HEK293 (cell line): ENCODE measurements around the gene CCBE1.

Experiments
- CTCF ChIA-PET: fragments of 350-600 bp; formaldehyde crosslinking; extraction: SDS; loops from one replicate; lab custom pipeline; 2021; ENCODE audit warnings: antibody characterized with exemption; lab: Yijun Ruan, JAX
- POLR2A ChIA-PET: fragments of 300-600 bp; formaldehyde crosslinking; extraction: SDS; loops from one replicate; lab custom pipeline; 2020; ENCODE audit warnings: antibody characterized with exemption, inconsistent platforms; lab: Yijun Ruan, JAX
- H3K27ac ChIP-seq: fragments of 200-500 bp; sonication (Bioruptor generic); 2 replicates; pipeline ENCODE4 v1.5.1; 2014; ENCODE audit warnings: low read depth, low read length, control low read depth, inconsistent platforms; ENCODE audit errors: extremely low read depth
- H3K36me3 ChIP-seq, 2 experiments: fragments of 200-500 bp in 1 of 2; sonication (Bioruptor generic) in 1 of 2; 1 replicate in 1 of 2; 2 replicates in 1 of 2; pipeline ENCODE4 v1.5.1; 2014 to 2017; ENCODE audit warnings: inconsistent platforms in 2 of 2, low read length in 2 of 2; ENCODE audit not compliant: control insufficient read depth in 2 of 2, insufficient read depth in 1 of 2
- H3K4me1 ChIP-seq: fragments of 200-500 bp; sonication (Bioruptor generic); 2 replicates; pipeline ENCODE4 v1.5.1; 2014; ENCODE audit warnings: mild to moderate bottlenecking, low read length, inconsistent platforms; ENCODE audit not compliant: control insufficient read depth, insufficient read depth
- H3K4me3 ChIP-seq: 2 replicates; pipeline ENCODE4 v1.5.1; 2011; ENCODE audit warnings: low read depth, mild to moderate bottlenecking, control low read depth, low read length, moderate library complexity
- H3K9me3 ChIP-seq: fragments of 200-500 bp; sonication (Bioruptor generic); 2 replicates; pipeline ENCODE4 v1.5.1; 2014; ENCODE audit warnings: low read depth, low read length, inconsistent platforms; ENCODE audit not compliant: control insufficient read depth, insufficient read depth
- EGR2 ChIP-seq: fragments of 450-650 bp; formaldehyde crosslinking; IDR thresholded peaks from 2 replicates; pipeline ENCODE4 v1.5.1; 2016; ENCODE audit warnings: low read depth, missing biosample characterization, missing genetic modification characterization
- GLI2 ChIP-seq: fragments of 450-650 bp; formaldehyde crosslinking; IDR thresholded peaks from 2 replicates; pipeline ENCODE4; 2017; ENCODE audit warnings: missing biosample characterization, missing genetic modification characterization, low read depth, borderline replicate concordance
- HOXD13 ChIP-seq: sonication (generic); formaldehyde crosslinking; IDR thresholded peaks from 2 replicates; pipeline ENCODE4 v1.8.0; 2022; ENCODE audit warnings: missing genetic modification reagents, borderline replicate concordance
- SCRT1 ChIP-seq: fragments of 450-650 bp; formaldehyde crosslinking; IDR thresholded peaks from 2 replicates; pipeline ENCODE4 v1.5.1; 2016; ENCODE audit warnings: missing biosample characterization, missing genetic modification characterization, borderline replicate concordance
- SCRT2 ChIP-seq: fragments of 450-650 bp; formaldehyde crosslinking; IDR thresholded peaks from 2 replicates; pipeline ENCODE4 v1.5.1; 2016; ENCODE audit warnings: missing biosample characterization, missing genetic modification characterization
- ZBTB20 ChIP-seq: fragments of 450-650 bp; formaldehyde crosslinking; IDR thresholded peaks from 2 replicates; pipeline ENCODE4 v1.5.1; 2016; ENCODE audit warnings: missing biosample characterization, missing genetic modification characterization
- ZBTB21 ChIP-seq: fragments of 450-650 bp; formaldehyde crosslinking; IDR thresholded peaks from 2 replicates; pipeline ENCODE4 v1.5.1; 2017; ENCODE audit warnings: missing biosample characterization, missing genetic modification characterization
- ZFHX2 ChIP-seq: fragments of 450-650 bp; formaldehyde crosslinking; conservative IDR thresholded peaks from 2 replicates; pipeline ENCODE4 v1.5.1; 2016; ENCODE audit warnings: missing biosample characterization, missing genetic modification characterization
- ZFP3 ChIP-seq: fragments of 450-650 bp; formaldehyde crosslinking; IDR thresholded peaks from 2 replicates; pipeline ENCODE4 v1.5.1; 2016; ENCODE audit warnings: low read depth, missing biosample characterization, missing genetic modification characterization
- ZNF112 ChIP-seq: fragments of 450-650 bp; formaldehyde crosslinking; IDR thresholded peaks from 2 replicates; pipeline ENCODE4 v1.5.0; 2017; ENCODE audit warnings: missing biosample characterization, missing genetic modification characterization
- ZNF133 ChIP-seq: fragments of 450-650 bp; formaldehyde crosslinking; IDR thresholded peaks from 2 replicates; pipeline ENCODE4 v1.5.1; 2016; ENCODE audit warnings: missing biosample characterization, missing genetic modification characterization
- ZNF335 ChIP-seq: fragments of 450-650 bp; formaldehyde crosslinking; conservative IDR thresholded peaks from 2 replicates; pipeline ENCODE4 v1.5.1; 2016; ENCODE audit warnings: missing biosample characterization, missing genetic modification characterization
- ZNF341 ChIP-seq: fragments of 450-650 bp; formaldehyde crosslinking; IDR thresholded peaks from 2 replicates; pipeline ENCODE4; 2016; ENCODE audit warnings: low read depth, missing biosample characterization, missing genetic modification characterization
- ZNF416 ChIP-seq: fragments of 450-650 bp; formaldehyde crosslinking; IDR thresholded peaks from 2 replicates; pipeline ENCODE4 v1.5.1; 2016; ENCODE audit warnings: missing biosample characterization, missing genetic modification characterization
- ZNF521 ChIP-seq: fragments of 450-650 bp; formaldehyde crosslinking; IDR thresholded peaks from 2 replicates; pipeline ENCODE4 v1.5.1; 2017; ENCODE audit warnings: missing biosample characterization, mild to moderate bottlenecking, missing genetic modification characterization
- ZNF621 ChIP-seq: fragments of 450-650 bp; formaldehyde crosslinking; IDR thresholded peaks from 2 replicates; pipeline ENCODE4 v1.5.1; 2017; ENCODE audit warnings: missing biosample characterization, missing genetic modification characterization
- ZNF701 ChIP-seq: fragments of 450-650 bp; formaldehyde crosslinking; IDR thresholded peaks from 2 replicates; pipeline ENCODE4 v1.5.1; 2016; ENCODE audit warnings: missing biosample characterization, missing genetic modification characterization
- ZNF830 ChIP-seq: fragments of 450-650 bp; IDR thresholded peaks from 2 replicates; pipeline ENCODE4 v1.5.0; 2018; ENCODE audit warnings: missing biosample characterization, missing genetic modification characterization, low read depth, mild to moderate bottlenecking, moderate library complexity
- ZSCAN30 ChIP-seq: fragments of 450-650 bp; IDR thresholded peaks from 2 replicates; pipeline ENCODE4 v1.5.1; 2018; ENCODE audit warnings: missing biosample characterization, mild to moderate bottlenecking, missing genetic modification characterization, moderate library complexity
- TF ChIP-seq, protein P1 (sequence below): fragments of 450-650 bp; formaldehyde crosslinking; IDR thresholded peaks from 2 replicates; pipeline ENCODE4 v1.5.0; 2017; ENCODE audit warnings: missing biosample characterization, missing genetic modification characterization, borderline replicate concordance
- TF ChIP-seq, protein P2 (sequence below): fragments of 450-650 bp; formaldehyde crosslinking; IDR thresholded peaks from 2 replicates; pipeline ENCODE4 v1.5.1; 2016; ENCODE audit warnings: missing biosample characterization, missing genetic modification characterization
- TF ChIP-seq, protein P3 (sequence below): fragments of 450-650 bp; formaldehyde crosslinking; IDR thresholded peaks from 2 replicates; pipeline ENCODE4 v1.5.1; 2016; ENCODE audit warnings: missing biosample characterization, missing genetic modification characterization
- TF ChIP-seq, protein P4 (sequence below): fragments of 450-650 bp; formaldehyde crosslinking; IDR thresholded peaks from 2 replicates; pipeline ENCODE4 v1.5.1; 2016; ENCODE audit warnings: missing biosample characterization, missing genetic modification characterization
- TF ChIP-seq, protein P5 (sequence below): fragments of 450-650 bp; formaldehyde crosslinking; IDR thresholded peaks from 2 replicates; pipeline ENCODE4 v1.5.1; 2017; ENCODE audit warnings: missing biosample characterization, missing genetic modification characterization

Gene CCBE1

DNA sequence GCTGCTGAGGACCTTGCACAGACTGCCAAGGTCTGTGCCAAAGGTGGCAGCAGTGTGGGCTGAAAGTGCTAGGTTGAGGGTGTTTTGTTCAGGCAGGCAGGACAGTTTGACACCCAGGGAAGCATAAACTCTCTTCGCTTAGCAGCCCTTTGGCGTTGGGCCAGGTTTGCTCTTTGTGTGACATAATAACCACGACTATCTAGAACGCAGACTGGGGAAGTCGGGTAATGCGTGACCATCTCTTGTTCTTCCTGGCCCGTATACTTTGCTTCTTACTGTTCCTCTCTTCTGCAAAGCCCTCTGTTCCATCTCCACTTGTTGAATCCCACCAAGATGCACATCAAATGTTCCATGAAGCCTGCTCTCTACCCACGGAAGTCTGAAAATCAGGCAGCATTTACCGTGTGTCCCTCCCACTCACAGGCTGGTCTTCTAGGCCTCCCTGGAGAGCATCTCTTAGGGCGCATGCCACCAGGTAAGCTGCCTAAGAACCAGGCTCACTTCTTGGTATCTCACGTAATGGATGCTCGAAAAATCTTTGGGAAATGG, 241.4 kb downstream of the CCBE1 start:
- H3K36me3 ChIP-seq, result no peaks in the 10 kb centered on the region
- H3K4me1 ChIP-seq, result peaks cover 33% of the 10 kb centered on the region
- H3K27ac ChIP-seq, result peak overlapping the region; percentile 83
- ChIA-PET POLR2A (interaction anchor here (1.2 kb wide), 1 partner anchor 62 kb away, joined by 3 read pairs; no protein-coding TSS in a partner anchor), CTCF (interaction anchor here (0.7 to 7.1 kb wide), 5 partner anchors 13 to 367 kb away, joined by 3 to 204 read pairs (median 4); no protein-coding TSS in a partner anchor)
- TF ChIP-seq SCRT1 (peak; percentile 85), SCRT2 (tag by site-specific recombination) (peak; percentile 93), ZFP3 (tag by site-specific recombination) (no peak), ZNF335 (tag by site-specific recombination) (peak; percentile 56; the same call in 1 of the 2 replicates), ZSCAN30 (tag by site-specific recombination) (no peak), ZBTB21 (tag by site-specific recombination) (no peak), ZFHX2 (tag by site-specific recombination) (peak; percentile 55), ZNF112 (0 out of 2 replicates have a peak, but pooled peaks have one; percentile 10)
- TF ChIP-seq, protein P1, sequence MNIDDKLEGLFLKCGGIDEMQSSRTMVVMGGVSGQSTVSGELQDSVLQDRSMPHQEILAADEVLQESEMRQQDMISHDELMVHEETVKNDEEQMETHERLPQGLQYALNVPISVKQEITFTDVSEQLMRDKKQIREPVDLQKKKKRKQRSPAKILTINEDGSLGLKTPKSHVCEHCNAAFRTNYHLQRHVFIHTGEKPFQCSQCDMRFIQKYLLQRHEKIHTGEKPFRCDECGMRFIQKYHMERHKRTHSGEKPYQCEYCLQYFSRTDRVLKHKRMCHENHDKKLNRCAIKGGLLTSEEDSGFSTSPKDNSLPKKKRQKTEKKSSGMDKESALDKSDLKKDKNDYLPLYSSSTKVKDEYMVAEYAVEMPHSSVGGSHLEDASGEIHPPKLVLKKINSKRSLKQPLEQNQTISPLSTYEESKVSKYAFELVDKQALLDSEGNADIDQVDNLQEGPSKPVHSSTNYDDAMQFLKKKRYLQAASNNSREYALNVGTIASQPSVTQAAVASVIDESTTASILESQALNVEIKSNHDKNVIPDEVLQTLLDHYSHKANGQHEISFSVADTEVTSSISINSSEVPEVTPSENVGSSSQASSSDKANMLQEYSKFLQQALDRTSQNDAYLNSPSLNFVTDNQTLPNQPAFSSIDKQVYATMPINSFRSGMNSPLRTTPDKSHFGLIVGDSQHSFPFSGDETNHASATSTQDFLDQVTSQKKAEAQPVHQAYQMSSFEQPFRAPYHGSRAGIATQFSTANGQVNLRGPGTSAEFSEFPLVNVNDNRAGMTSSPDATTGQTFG (tag by site-specific recombination), result no peak
- TF ChIP-seq, protein P2, sequence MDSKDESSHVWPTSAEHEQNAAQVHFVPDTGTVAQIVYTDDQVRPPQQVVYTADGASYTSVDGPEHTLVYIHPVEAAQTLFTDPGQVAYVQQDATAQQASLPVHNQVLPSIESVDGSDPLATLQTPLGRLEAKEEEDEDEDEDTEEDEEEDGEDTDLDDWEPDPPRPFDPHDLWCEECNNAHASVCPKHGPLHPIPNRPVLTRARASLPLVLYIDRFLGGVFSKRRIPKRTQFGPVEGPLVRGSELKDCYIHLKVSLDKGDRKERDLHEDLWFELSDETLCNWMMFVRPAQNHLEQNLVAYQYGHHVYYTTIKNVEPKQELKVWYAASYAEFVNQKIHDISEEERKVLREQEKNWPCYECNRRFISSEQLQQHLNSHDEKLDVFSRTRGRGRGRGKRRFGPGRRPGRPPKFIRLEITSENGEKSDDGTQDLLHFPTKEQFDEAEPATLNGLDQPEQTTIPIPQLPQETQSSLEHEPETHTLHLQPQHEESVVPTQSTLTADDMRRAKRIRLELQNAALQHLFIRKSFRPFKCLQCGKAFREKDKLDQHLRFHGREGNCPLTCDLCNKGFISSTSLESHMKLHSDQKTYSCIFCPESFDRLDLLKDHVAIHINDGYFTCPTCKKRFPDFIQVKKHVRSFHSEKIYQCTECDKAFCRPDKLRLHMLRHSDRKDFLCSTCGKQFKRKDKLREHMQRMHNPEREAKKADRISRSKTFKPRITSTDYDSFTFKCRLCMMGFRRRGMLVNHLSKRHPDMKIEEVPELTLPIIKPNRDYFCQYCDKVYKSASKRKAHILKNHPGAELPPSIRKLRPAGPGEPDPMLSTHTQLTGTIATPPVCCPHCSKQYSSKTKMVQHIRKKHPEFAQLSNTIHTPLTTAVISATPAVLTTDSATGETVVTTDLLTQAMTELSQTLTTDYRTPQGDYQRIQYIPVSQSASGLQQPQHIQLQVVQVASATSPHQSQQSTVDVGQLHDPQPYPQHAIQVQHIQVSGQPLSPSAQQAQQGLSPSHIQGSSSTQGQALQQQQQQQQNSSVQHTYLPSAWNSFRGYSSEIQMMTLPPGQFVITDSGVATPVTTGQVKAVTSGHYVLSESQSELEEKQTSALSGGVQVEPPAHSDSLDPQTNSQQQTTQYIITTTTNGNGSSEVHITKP (tag by site-specific recombination), result peak; percentile 4; the same call in 1 of the 2 replicates
- no peak overlapping the region for H3K4me3 ChIP-seq
- no peaks in the 10 kb centered on the region for H3K9me3 ChIP-seq

DNA sequence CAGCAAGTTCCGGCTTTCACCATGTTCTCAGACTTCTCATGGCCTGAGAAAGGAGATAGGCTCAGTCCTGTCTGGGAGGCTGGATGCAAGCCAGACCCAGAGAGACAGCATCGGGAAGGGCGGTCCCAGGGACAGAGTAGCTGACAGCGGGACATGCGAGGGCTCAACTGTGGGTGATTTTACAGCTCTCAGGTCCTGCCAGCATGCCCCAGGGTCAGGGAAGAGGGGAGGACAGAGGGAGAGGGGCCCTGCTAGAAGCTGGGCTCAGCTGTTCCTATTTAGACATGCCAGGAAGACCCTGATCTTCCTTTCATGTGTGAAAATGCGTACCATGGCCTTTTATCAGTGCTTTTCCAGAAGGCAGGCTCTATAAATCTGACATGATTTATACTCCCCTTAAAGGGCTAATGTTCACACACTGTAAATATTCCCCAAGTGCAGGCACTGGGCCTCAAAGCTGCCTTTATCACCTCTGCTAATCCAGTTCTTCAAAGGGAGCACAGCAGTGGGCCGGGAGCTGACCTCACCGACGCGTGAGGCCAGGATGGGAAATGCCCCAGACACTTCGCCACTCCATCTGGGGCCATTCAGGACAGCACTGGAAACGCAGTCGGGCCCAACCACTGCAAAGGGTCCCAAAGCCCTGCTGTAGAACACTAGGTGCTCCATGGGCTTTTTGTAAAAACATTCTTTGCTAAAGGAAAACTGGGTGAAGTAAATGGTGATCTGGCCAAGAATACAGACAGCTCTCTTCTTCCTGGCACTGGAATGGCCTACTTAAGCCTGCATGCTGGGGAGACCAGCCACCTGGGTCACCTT, 242.1 kb downstream of the CCBE1 start:
- Histone ChIP-seq H3K4me3 (no peak overlapping the region), H3K27ac (peak overlapping the region; percentile 83)
- CTCF ChIA-PET, result interaction anchor here (0.6 to 7.1 kb wide), 7 partner anchors 14 to 384 kb away, joined by 3 to 69 read pairs (median 4); no protein-coding TSS in a partner anchor
- TF ChIP-seq ZNF133 (tag by site-specific recombination) (no peak), EGR2 (tag by site-specific recombination) (no peak), ZNF521 (tag by site-specific recombination) (no peak), HOXD13 (CRISPR knock-in tag) (no peak), ZBTB20 (tag by site-specific recombination) (no peak), ZNF416 (no peak), ZNF830 (tag by site-specific recombination) (no peak), GLI2 (tag by site-specific recombination) (peak; percentile 98), ZNF701 (tag by site-specific recombination) (peak; percentile 69; the same call in 1 of the 2 replicates), ZNF341 (tag by site-specific recombination) (peak; percentile 43), ZNF621 (tag by site-specific recombination) (no peak)
- TF ChIP-seq, protein P3, sequence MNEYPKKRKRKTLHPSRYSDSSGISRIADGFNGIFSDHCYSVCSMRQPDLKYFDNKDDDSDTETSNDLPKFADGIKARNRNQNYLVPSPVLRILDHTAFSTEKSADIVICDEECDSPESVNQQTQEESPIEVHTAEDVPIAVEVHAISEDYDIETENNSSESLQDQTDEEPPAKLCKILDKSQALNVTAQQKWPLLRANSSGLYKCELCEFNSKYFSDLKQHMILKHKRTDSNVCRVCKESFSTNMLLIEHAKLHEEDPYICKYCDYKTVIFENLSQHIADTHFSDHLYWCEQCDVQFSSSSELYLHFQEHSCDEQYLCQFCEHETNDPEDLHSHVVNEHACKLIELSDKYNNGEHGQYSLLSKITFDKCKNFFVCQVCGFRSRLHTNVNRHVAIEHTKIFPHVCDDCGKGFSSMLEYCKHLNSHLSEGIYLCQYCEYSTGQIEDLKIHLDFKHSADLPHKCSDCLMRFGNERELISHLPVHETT (tag by site-specific recombination), result peak; percentile 94
- TF ChIP-seq, protein P4, sequence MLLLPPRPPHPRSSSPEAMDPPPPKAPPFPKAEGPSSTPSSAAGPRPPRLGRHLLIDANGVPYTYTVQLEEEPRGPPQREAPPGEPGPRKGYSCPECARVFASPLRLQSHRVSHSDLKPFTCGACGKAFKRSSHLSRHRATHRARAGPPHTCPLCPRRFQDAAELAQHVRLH (tag by site-specific recombination), result peak; percentile 96
- TF ChIP-seq, protein P5, sequence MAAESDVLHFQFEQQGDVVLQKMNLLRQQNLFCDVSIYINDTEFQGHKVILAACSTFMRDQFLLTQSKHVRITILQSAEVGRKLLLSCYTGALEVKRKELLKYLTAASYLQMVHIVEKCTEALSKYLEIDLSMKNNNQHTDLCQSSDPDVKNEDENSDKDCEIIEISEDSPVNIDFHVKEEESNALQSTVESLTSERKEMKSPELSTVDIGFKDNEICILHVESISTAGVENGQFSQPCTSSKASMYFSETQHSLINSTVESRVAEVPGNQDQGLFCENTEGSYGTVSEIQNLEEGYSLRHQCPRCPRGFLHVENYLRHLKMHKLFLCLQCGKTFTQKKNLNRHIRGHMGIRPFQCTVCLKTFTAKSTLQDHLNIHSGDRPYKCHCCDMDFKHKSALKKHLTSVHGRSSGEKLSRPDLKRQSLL (tag by site-specific recombination), result 0 out of 2 replicates have a peak, but pooled peaks have one; percentile 48

More for the DNA sequence above, 242.1 kb downstream of the CCBE1 start:
- Histone ChIP-seq H3K36me3 (no peaks in the 10 kb centered on the region), H3K4me1 (peaks cover 32% of the 10 kb centered on the region), H3K9me3 (no peaks in the 10 kb centered on the region)
- POLR2A ChIA-PET, result interaction anchor here (1.2 kb wide), 1 partner anchor 63 kb away, joined by 3 read pairs; no protein-coding TSS in a partner anchor
